Hematopoietic multipotent progenitor cell (in vitro differentiated cells): ENCODE results near the gene KCNH3. TPM values are rescaled to one million over a fixed set of nuclear protein-coding genes. Genes with fewer than 3 reads are reported as not detected.

Experiments used
- DNase-seq, 3 donors: peaks; one replicate each; pipeline ENCODE4 v3.0.0-alpha.2; 2011 to 2015; ENCODE audit warnings: low read depth in 2 of 3, low spot score in 2 of 3
- total RNA-seq: library from RNA; depleted of rRNA; stranded (reverse); fragments of >200 nt; gene quantifications from one replicate; pipeline ENCODE4 v1.2.3, GENCODE V29; 2012

KCNH3 gene
- total RNA-seq, 1 donor, result 2.2 TPM

DNA sequence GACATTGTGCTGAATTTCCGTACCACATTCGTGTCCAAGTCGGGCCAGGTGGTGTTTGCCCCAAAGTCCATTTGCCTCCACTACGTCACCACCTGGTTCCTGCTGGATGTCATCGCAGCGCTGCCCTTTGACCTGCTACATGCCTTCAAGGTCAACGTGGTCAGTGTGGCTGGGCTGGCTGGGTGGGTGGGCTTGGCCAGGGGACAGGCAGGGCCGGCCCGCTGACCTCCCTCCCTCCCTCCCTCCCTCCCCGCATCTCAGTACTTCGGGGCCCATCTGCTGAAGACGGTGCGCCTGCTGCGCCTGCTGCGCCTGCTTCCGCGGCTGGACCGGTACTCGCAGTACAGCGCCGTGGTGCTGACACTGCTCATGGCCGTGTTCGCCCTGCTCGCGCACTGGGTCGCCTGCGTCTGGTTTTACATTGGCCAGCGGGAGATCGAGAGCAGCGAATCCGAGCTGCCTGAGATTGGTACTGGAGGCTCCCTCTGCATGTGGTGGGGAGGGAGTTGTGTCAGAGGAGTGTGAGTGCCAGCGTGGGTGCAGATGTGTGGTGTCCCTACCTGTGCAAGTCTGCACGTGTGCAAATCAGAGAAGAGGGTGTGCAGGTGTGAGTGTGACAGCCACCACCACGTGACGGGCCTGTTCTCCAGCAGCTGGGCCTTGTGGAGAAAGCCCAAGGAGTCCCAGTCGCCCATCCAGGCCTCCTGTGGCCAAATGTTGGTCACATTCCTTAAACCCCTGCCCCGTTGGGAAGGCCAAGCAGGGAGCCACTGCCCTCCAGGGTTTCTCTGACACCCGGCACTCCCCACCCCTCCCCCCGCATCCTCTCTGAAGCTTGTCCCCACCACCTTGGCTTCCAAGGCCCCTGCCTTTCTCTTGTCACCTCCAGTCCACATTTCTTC, 5.3 kb downstream of the KCNH3 start:
- no peak for DNase-seq

DNA sequence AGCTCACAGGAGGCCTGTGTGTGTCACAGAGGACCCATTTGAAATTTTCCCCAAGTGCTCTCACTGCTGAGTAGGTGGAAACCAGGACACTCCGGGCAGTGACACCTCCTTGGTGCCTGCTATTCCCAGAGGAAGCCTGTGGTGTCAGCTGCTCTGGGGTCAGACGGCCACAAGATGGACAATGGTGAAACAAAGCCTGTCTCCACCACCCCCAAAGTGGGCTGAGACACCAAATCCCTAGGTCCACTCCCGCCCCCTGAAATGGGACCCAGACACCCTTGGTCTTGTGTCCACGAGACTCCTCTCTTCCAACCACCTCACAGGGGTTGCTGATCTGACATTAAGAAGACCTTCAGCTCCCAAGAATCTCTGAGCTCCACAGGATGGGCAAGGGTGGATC, 7.0 kb downstream of the KCNH3 start:
- no peak for DNase-seq

DNA sequence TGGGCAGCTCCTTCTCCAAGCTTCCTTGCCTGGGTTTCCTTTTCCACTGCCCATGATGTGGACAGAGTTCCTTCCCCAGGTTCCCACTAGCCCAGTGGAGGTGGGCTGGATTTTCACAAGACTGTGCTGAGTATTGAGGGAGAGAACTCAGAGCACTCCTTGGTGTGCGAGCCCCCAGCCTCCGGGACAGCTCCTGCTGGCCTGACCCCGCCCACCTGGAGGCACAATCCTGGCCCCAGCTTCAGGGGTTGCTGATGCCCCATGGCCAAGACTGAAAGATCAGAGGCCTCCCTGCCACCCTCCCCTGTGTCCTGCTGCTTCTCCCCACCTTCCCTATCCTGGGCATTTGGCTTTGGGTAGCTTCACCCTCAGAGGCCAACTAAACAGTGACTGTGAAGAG, 7.7 kb downstream of the KCNH3 start:
- no peak for DNase-seq

DNA sequence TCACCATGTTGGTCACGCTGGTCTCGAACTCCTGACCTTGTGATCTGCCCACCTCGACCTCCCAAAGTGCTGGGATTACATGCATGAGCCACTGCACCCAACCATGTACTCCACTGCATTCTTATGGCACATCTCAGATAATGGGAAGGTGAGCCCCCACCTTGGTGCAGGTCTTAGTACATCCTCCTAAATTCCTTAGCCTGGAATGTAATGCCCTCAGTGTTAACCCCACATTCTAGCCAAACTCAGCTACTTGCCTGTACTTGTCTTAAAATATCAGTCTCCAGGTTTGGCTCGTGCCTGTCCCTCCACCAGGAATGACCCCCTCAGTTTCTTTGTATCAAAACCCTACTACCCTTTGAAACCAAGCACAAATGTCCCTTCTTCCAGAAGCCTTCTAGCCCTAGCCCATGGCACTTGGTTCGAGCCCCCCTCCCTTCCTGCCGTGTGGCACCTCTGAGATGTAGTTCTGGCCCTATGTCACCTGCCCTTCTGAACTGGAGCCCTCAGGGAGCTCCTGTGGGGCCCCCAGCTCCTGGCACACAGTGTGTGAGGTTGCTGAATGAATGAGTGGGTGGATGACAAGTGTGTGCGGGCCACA, 8.4 kb downstream of the KCNH3 start:
- no peak for DNase-seq

DNA sequence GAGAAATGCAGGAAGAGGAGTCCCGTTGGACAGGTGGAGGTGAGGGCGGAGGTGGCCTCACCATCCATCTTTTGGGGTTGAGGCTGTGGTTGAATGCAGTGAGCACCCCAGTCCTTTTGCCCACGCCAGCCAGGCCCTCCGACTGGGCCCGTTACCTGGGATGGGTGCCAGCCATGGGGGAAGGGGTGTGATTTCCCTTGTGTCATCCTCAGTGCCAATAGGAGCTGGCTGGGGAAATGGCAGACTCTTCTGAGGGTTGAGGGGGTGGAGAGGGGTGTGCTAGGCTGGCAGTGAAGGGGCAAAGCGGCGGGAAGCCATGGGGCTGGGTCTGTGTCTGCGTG, 9.6 kb downstream of the KCNH3 start:
- DNase-seq, result no peak

DNA sequence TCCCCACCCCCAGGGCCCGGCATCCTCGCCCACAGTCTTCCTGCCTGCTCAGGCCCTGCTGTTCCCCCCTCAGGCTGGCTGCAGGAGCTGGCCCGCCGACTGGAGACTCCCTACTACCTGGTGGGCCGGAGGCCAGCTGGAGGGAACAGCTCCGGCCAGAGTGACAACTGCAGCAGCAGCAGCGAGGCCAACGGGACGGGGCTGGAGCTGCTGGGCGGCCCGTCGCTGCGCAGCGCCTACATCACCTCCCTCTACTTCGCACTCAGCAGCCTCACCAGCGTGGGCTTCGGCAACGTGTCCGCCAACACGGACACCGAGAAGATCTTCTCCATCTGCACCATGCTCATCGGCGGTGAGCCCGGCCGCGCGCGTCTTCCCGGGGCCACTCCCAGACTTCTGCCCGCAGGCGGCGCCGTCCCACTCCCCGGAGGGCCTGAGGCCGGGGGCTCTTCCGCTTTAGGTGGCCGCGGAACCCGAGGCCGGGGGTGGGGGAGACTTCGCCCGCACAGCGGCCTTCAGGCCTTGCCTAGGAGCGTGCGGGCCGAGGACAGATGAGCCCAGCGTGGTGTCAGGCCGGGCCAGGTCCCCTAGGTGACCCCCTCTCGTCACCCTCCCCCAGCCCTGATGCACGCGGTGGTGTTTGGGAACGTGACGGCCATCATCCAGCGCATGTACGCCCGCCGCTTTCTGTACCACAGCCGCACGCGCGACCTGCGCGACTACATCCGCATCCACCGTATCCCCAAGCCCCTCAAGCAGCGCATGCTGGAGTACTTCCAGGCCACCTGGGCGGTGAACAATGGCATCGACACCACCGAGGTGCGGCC, 10.2 kb downstream of the KCNH3 start:
- DNase-seq, result peak in 2 of 3 donors; percentile 57 to 62

DNA sequence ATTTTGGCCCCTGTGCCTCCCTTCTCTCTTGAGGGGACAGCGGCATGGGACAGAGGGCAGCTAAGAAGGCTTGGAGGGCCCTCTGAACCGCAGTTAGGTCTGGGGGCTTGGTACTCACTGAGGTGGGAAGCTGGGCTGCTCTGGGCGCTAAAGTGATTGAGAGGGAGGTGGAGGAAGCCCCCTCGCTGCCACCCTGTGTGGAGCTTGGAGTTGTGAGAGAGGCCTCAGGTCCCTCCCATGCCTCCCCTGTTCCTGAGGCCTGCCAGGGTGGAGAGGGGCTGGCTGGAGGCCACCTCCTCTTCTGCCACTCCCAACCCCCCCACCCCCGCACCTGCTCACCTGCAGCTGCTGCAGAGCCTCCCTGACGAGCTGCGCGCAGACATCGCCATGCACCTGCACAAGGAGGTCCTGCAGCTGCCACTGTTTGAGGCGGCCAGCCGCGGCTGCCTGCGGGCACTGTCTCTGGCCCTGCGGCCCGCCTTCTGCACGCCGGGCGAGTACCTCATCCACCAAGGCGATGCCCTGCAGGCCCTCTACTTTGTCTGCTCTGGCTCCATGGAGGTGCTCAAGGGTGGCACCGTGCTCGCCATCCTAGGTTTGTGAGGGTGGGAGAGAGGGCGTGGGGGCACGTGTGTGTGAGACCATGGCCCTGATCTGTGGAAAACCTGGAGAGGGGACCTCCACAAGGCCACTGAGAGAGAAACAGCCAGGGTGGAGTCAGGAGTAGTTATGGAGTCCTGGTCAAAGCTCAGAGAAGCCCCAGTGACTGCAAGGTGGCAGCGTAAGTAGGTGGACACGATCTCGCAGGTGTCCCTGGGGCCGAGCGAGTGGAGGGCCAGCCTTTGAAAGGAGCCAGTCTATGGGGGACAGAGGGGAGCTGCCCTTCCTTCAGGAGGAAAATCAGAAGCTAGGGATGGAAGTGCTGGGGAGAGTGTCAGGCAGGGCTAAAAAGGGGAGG, 11.2 kb downstream of the KCNH3 start:
- DNase-seq, result no peak

DNA sequence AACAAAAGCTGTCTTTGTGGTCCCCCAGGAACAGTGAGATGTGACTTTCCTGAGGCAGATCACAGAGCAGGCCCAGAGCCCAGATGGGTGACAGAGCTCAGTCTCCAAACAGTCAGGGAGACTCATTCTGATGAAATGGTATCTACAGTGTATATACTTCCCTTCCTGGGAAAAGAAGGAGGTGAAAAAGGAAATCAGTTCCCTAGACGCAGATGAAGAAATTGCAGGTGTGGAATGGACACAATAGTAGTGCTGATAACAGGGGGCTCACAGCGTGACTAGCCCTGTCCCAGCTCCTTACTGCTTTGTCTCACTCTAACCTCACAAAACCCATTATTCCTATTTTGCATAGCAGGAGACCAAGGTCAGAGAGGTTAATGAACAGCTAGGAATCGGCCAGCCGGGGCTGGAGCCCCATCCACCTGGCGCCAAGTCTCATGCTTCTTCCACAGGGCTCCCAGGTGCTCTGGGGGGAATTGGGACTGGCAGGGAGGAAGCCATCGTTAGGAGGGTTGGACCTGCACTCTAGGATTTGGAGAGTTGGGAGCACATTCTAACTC, 11.9 kb downstream of the KCNH3 start:
- DNase-seq, result no peak

DNA sequence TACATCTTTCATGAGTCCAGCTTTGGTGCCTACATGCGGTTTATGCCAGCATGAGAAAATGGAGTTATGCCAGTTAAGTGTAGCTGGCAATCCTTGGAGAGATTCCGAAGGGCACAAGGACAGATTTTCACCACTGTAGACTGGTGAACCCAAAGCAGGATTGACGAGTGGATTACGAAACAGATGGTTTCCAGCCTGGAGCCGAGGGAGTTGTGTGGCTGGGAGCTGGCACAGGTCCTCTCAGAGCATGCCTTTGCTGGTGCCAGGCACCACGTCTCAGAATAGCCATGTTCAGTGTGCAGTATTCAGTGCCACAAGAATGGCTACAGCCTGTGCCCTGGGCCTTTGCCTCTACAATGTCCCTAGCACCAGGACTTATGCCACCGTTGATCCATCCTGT, 13.2 kb downstream of the KCNH3 start:
- DNase-seq, result no peak

DNA sequence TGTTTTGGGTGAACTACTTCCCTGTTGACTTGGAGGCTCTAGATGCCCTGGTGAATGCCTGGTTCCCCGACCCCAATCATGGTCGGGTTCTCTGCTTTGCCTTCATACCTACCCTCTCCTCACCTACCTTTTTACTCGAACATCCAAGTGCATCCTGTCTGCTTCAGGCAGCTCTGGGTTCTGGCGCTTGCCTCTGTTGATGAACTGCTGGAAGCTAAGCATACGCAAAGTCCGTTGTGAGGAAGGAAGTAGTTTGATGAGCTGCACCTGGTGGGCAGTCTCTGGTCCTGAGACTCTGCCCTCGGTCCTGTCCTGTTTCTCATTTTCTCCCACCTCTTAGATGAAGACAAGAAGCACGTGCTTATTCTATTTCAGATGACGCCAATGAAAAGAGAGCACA, 13.6 kb downstream of the KCNH3 start:
- DNase-seq, result no peak

DNA sequence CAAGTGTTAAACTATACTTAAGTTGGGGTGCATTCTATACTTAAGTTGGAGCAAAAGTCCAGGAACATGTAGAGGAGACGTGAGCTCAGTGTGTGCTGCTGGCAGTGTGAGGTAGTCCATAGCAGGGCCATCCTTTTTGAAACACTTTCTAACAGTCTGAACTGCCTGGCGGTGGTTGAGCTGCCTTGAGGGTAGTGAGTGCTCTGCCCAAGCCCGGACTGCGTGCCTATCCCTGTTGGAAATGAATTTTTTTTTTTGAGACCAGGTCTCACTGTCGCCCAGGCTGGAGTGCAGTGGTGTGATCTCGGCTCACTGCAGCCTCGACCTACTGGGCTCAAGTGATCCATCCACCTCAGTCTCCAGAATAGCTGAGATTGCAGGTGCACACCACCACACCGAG, 14.1 kb downstream of the KCNH3 start:
- DNase-seq, result no peak

DNA sequence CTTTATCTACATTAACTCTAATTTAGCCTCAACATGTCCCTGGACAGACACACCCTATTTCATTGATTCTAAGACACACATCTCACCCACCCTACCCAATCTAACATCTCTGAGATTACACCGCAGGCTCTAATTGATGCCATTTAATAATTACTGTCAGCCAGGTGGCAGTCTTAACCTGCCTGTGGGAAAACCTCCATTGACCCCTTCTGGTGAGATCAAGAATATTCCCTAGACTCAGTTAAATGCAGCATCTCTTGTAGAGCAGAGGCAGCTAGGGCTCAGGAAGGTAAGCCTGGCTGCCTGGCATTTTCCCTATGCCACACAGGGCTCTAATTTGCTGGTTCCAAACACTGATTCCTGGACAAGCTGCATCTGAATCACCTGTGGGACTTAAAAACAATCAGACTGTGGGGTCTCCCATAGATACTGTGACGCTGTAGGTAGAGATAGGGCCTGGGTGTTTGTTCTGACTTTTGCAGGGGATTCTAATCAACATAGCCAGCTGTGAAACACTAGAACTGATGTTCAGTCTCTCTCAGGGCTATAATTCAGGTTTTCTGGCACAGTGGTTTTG, 14.8 kb downstream of the KCNH3 start:
- DNase-seq, result peak in 2 of 3 donors; percentile 57 to 66

DNA sequence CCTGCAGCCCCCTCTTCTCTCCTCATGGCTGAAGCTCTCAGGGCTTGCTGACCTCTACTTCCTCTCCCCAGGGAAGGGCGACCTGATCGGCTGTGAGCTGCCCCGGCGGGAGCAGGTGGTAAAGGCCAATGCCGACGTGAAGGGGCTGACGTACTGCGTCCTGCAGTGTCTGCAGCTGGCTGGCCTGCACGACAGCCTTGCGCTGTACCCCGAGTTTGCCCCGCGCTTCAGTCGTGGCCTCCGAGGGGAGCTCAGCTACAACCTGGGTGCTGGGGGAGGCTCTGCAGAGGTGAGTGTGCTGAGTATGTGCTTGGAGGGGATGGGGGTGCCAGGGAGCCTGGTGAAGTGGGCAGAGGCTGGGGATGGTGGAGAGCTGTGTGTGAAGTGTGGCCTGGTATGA, 15.4 kb downstream of the KCNH3 start:
- no peak for DNase-seq

DNA sequence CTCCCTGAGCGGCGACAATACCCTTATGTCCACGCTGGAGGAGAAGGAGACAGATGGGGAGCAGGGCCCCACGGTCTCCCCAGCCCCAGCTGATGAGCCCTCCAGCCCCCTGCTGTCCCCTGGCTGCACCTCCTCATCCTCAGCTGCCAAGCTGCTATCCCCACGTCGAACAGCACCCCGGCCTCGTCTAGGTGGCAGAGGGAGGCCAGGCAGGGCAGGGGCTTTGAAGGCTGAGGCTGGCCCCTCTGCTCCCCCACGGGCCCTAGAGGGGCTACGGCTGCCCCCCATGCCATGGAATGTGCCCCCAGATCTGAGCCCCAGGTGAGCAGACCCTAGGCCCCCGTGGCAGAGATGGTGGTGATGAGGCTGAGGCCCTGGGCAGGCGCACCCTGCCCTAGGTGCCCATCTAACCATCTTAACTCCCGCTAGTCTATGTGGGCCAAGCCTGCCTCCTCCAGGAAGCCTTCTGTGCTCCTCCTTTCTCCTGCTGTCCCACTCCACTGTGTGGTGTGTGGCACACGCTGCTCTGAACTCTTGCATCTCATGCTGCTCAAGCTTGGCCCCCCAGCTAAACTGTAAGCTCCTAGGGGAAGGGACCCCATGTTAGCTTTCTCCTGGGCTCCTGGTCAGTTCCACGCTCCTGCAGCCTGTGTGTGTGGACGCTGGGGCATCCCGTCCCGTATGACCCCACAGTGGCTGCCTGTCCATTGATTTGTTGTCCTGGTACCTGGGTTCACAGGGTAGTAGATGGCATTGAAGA, 17.0 kb downstream of the KCNH3 start:
- no peak for DNase-seq

DNA sequence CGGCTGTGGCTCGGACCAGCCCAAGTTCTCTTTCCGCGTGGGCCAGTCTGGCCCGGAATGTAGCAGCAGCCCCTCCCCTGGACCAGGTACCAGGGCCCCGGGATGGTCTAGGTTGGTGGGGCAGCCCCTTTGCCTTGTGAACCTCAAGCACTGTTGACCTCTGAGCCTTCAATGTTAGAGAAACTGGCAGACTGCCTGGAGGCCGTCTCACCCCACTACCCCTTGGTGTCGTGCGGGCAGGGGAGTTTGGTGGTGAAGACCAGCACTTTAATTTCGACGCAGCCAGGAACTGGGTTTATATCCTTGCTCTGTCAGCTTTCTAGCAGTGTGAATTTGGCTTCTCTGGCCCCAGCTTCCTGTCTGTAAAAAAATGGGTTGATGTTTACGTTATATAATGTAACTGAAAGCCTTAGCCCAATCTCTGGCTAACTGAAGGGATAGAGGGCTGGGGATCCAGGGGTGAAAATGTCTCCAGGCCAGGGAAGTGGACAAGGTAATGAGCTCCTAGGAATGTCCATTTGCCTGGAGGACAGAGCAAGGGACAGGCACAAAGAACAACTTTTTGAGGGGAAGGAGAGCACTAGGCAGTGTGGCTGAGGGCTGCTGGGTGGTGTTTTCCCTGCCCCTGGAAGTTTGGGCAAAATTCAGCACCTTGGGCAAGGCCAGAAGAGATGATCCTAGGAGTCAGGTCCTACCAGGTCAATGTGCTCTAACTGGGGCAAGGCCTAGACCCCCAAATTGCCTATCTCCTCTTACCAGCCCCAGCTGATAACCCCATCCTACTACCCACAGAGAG, 17.8 kb downstream of the KCNH3 start:
- DNase-seq, result no peak

DNA sequence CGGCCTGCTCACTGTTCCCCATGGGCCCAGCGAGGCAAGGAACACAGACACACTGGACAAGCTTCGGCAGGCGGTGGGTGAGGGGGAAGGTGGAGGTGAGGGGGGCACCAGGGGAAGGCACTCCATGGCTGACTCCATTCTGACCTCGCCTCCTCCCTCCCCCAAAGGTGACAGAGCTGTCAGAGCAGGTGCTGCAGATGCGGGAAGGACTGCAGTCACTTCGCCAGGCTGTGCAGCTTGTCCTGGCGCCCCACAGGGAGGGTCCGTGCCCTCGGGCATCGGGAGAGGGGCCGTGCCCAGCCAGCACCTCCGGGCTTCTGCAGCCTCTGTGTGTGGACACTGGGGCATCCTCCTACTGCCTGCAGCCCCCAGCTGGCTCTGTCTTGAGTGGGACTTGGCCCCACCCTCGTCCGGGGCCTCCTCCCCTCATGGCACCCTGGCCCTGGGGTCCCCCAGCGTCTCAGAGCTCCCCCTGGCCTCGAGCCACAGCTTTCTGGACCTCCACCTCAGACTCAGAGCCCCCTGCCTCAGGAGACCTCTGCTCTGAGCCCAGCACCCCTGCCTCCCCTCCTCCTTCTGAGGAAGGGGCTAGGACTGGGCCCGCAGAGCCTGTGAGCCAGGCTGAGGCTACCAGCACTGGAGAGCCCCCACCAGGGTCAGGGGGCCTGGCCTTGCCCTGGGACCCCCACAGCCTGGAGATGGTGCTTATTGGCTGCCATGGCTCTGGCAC, 18.5 kb downstream of the KCNH3 start:
- DNase-seq, result no peak

DNA sequence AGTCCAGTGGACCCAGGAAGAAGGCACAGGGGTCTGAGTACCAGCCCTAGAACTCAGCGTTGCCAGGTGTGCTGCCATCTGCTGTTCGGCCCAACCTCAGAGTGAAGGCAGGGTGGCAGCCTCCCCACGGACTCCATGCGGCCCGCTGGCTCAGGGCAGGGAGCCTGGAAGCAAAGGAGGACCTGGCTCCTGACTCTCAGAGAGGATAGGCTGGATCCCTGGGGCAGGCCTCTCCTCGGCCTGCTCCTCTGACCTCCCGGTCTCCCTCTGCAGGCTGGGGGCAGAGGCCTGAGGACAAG, 19.0 kb downstream of the KCNH3 start:
- DNase-seq, result no peak

DNA sequence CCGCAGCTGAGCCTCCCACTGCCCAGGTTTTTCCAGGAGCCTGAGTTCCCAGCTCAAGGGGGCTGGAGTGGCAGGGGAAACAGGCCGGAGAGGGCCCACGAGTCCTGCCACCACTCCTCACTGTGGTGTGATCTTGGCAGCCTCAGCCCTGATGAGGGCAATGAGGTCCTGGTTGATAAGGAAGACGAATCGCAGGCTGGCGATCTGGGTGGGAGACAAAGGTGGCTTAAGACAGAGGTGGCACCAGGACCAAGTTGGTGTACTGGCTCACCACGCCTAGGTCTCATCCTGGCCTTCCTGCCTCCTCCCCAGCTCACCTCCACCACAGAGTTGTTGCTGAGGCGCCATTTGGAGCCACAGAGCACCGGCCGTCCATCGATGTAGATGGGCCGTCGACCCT, 19.7 kb downstream of the KCNH3 start:
- DNase-seq, result no peak
